HG02973 (cell line): ENCODE results near the gene IRGQ.
"Not testable (repeated sequence)": the region's sequence is repeated elsewhere in the genome, so short reads cannot be mapped to it uniquely, and the experiment has no call there.

Experiments used
- ATAC-seq: cut with Tn5 transposase; IDR thresholded peaks from one replicate; pipeline ENCODE4 v1.9.1; 2021; ENCODE audit warnings: moderate library complexity; ENCODE audit not compliant: unreplicated experiment

IRGQ gene

DNA sequence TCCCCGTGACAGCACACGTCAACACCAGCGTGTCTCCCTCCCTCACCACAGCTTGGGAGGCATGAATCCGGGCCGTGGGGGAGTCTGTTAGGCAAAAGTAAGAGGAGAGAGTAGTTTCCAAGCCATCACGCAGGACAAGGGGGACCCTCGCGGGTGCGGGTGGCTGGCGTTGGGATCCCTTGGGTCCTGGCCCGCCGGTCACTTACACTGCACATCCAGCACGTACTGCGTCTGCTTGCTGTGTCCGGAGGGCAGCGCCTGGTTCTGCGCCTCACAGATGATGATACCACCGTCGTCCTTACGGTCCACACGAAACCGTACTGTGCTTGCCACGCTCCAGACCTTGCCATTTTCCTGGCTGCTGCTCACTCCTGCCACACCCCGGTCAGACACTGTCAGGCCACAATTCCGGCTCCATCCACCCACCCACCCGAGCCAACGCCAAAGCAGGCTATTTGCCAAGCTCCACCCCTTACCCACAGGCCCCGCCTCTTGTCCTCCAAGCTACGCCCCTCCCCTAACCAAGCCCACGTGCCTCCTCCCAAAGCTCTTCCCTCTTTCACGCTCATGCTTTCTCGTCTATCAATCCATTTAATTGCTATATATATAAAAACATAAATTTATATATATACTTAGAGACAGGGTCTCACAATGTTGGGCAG, 30.1 kb upstream of the IRGQ start:
- ATAC-seq, result no peak

DNA sequence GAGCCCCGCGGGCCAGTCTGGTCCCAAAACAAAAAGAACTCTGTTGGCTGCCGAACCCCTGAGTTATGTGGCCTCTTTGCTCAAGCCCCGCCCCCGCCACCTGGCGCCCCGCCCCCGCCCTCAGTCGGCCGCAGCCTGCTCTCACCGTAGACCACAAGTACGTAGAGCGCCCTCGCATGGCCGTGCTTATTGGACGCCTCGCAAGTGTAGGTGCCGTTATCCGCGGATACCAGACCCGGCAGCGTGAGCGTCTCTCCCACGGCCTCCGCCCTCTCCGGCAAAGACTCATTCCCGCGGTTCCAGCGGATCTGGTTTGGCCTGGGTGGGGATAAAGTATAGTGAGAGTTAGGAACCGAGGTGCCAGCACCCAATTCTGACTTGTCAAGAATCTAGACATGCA, 29.0 kb upstream of the IRGQ start:
- ATAC-seq, result no peak

DNA sequence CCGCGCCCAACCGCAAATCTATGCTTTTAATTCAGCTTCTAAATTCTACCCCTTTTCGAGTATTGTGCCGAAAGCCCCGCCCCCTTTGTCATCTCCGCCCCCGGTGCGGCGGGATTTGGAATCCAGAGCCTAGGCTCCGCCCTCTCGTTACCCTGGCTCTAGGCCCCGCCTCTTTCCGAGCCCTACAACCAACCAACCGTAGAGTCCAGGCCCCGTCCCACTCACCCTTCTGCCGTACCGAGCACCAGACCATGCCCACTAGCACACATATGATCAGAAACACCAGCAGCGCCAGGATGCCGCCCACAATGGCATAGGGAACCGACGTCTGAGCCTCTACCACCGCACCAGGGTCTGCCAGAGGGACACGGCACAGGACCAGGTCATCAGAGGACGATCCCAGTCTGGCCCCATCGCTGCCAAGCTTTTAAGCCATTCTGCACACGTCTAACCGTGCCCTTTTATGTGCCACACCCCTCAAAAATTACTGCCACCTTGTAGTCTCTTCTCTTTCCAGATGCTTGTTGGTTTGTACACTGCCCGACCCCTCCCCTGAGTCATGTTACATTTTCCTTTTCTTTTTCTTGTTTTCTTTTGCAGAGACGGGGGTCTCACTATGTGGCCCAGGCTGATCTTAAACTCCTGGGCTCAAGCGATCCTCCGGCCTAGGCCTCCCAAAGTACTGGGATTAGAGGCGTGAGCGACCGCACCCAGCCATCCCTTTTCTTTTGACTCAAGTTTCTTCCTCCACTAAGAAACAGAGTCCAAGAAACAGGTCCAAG, 28.1 kb upstream of the IRGQ start:
- no peak for ATAC-seq

DNA sequence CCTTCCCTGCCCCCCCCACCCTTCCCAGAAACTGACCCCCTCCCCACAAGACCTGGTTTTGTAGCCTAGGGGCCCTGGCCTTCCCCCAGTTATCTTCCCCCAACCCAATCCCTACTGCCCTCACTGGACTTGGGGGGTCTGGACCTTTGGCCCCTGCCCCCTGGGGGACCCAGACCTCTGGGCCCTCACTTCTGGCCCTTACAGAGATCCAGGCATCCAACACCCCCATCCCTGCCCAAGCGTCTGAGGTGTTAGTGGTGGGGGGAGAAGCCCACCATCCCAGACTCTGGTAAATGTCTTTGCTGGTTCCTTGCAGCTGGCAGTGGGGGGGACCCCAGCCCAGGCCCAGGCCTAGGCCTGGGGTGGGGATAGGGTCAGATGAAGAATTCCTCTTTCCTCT, 27.0 kb upstream of the IRGQ start:
- no peak for ATAC-seq

DNA sequence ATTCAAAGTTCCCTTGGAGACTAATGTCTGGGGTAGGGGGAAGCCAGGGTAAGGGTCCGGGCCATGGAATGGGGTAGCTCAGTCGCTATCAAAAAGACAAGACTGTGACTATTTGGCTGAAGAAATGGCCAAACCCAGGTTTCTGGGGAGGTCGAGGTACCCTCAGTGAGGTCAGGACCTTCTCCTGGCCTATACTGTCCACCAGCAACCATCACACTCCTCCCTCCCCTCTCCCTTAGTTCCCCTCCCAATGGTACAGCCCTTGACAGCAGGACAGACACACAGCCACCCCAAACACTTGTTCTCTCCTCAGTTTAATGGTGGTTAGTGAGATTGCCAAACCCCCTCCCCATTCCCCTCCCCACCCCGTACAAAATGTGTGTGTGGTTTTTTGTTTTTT, 26.1 kb upstream of the IRGQ start:
- no peak for ATAC-seq

DNA sequence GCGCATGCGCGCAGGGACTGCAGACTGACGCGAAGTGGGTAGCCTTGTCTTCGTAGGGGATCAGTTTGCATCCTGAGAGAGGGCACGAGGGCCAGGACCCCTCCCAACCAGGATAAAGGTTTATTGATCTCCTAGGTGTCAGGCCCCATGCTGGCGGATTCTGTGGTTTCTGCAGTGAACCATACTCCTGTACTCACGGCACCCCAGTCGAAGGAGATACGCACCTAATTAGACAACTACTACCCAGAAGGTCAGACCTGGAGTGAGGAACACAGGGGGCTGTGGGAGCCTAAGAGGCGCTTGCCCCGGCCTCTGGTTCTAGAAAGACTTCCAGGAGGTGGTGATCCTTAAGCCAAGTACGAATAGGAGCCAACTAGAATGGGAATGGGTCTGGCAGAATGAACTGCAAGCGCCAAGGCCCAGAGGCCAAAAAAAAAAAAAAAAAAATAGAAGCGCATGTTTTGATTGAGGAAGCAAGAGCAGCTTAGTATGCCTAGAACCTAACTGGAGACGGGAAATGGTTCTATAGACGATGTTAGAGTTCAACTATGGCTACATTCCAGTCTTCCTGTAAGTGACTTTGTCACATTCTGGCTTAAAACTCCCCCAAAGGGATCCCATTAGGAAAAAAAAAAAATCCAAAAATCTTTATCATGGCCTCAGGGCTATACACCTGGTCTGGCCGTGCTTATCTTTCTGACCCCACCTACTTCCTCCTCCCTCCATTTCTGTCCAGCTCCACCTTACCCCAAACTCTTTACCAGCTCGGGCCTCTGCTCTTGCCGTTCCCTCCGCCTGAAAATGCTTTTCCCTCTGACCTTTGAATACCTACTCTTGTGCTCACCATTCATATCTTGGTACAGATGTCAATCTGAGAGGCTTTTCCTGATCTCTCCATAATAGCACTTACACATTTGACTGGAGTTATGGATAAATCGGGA, 24.4 kb upstream of the IRGQ start:
- ATAC-seq, result no peak

GRCh38 chr19:43619262-43620060, 23.5 kb upstream of the IRGQ start, which contains the start of gene ZNF428:
TSS of gene ZNF428 (minus strand) at chr19:43619629. CDS start at chr19:43614304, 5,325 bp downstream.
- ATAC-seq, result peak; percentile 74

DNA sequence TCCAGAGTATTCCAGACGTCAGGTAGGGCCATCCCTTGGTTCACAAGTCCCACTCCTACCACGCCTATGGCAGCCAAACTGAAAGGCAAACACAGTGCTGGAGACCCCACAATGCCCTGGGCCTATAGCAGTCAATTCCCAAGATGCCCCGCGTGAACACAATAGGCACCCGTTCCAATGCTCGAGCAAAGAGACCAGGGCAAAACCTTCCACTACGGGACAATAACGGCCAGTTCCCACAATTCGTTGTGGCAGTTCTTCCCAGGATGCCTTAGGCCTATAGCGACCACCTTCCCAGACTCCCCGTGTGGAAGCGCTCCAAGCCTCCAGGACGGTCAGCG, 23.0 kb upstream of the IRGQ start:
- peak; percentile 28 for ATAC-seq

DNA sequence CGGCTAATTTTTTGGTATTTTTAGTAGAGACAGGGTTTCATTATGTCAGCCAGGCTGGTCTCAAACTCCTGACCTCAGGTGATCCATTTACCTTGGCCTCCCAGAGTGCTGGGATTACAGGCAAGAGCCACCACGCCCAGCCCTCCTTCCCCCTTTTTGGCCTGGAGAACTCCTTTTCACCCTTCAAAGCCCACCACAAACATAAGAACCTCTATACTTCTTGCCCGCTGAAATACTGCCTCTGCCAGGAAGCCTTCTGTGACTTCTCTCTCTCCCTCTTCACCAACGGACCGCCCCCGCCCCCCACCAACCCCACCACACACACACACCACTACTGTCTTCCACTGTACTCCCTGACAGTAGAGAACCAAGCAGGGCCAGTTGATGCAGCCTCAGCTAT, 21.0 kb upstream of the IRGQ start:
- no peak for ATAC-seq

- no peak for ATAC-seq
Measured at GRCh38 chr19:43616306-43616705, 20.4 kb upstream of the IRGQ start.

DNA sequence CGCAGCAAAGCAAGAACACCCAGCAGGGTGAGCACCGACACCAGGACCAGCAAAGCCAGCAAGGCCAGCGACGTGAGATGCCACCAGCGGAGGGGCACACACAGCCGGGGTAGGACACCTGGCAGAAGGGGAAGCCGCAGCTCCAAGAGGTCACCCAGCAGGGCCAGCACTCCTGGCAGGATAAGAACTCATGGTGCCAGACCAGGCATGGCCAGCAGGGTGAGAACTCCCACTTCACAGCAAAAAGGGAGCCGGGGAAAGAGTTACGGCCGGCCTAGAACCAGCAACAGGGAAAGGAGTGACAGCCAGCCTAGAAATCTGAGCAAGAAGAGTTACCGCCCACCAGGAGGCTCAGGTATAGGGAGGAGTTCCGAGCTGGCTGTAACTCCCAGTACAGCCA, 16.4 kb upstream of the IRGQ start:
- ATAC-seq, result no peak

GRCh38 chr19:43611788-43612187, 15.9 kb upstream of the IRGQ start, which contains the start of gene SRRM5:
TSS of gene SRRM5 (plus strand) at chr19:43612088. CDS start at chr19:43612122, 34 bp downstream.
- ATAC-seq, result no peak

DNA sequence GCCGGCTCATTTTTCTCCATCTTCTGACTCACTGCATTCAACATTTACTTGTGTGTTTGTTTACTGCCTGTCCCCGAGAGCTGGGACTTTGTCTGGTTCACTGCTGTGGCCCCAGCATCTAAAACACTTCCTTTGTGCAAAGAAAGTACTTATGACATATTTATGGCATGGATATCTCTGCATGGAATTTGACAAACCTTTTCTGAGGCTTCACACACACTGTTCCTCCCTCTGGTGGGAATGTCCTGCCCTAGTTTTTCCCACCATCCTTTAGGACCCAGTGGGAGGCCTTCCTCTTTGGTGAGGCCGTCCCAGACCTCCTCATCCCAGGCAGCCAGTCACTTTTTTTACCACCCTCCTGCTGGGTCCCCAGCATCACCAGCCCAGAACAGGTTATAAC, 14.6 kb upstream of the IRGQ start:
- no peak for ATAC-seq

DNA sequence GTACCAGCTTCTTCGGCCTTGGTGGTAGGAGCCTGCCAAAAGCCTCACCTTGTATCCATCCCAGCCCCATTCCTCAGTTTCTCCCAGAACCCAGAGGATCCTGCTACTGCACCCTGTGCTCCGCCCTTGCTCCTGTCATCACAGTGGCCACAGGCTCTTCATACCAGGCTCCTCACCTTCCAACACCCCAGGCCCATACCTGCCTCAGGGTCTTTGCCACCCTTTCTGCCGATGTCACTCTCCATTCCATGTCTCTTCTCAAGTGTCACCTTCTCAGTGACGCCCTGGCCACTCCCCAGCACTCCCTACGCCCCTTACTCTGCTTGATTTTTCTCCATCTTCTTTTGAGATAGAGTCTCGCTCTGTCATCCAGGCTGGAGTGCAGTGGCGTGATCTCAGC, 13.9 kb upstream of the IRGQ start:
- no peak for ATAC-seq

- ATAC-seq, result no peak
Measured at GRCh38 chr19:43607238-43608205, 11.6 kb upstream of the IRGQ start.

DNA sequence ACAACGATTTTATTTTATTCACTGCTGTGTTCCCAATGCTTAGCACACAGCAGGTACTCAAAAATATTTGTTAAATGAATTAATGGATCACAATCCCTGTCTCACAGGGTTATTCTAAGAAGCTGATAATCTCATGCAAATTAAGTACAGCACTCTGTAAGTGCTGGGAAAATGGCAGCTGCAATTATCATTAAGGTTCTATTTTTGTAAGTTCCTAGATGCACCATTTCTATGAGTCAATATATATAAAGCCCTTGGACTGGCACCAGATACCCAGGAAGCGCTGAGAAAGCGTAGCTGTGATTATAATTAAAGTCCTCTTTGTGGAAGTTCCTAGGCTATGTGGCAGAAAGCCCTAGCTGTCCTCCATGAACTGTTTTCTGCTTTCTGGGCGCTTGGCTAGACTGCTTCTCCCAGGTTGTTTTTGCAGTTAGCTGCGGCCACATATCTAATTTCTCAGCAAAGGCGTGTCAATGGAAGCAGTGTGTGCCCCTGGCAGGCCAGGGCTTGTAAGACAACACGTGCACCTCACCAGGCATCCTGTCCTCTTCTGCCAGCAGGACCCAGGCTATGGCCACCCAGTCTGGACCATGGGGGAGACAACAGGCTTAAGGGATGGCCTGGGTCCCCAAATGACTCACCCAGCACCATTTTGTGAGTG, 10.8 kb upstream of the IRGQ start:
- no peak for ATAC-seq

DNA sequence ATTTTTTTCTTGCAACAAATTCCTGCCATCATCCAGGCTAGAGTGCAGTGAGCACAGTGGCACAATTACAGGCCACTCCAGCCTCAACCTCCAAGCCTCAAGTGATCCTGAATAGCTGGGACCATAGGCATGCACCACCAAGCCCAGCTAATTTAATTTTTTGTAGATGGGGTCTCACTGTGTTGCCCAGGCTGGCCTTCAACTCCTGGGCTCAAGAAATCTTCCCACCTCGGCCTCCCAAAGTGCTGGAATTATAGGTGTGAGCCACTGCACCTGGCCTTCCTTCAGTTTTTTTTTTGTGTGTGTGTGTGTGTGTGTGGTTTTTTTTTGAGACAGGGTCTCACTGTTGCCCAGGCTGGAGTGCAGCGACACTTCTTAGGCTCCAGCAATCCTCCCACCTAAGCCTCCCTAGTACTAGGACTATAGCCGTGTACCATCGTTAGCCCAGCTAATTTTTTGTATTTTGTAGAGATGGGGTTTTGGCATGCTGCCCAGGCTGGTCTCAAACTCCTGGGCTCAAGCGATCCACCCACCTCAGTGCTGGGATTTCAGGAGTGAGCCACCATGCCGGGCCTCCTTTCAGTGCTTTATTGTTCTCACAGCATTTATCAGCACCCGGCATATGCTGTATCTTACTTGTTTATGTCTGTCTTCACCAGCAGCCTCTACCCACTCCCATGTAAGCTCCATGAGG, 10.1 kb upstream of the IRGQ start:
- ATAC-seq, result no peak

DNA sequence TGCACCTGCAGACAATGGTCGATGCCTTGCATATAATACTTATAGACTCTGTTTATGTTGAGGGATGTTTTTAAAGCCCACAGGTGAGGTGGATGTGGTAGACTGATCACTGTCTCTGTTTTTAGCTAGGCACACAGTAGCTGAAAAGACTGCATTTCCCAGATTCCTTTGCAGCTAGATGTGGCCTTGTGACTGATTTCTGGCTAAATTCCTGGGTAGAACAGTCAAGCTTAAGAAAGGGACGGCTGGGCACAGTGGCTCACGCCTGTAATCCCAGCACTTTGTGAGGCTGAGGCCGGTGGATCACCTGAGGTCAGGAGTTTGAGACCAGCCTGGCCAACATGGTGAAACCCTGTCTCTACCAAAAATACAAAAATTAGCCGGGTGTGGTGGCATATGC, 4.4 kb upstream of the IRGQ start:
- not testable (repeated sequence) for ATAC-seq
